Uterine smooth muscle cell (primary cell): ENCODE results near the gene CEP63. TPM values are rescaled to one million over a fixed set of nuclear protein-coding genes. Genes with fewer than 3 reads are reported as not detected.

Experiments used
- total RNA-seq: library from RNA; depleted of rRNA; stranded (reverse); fragments of >200 nt; gene quantifications from 2 replicates; pipeline ENCODE4 v1.2.3, GENCODE V29; 2014

CEP63 gene
- total RNA-seq, result 15.5 and 22.4 TPM in 2 replicates

GRCh38 chr3:134485718-134486576, at the start of gene CEP63, which contains the start of gene ANAPC13:
CEP63 (plus strand) TSS chr3:134486057; CDS start chr3:134495321, 9,264 bp downstream.
ANAPC13 (minus strand) TSS chr3:134485985; CDS start chr3:134482904, 3,081 bp downstream.

Other genes with a start within 250 kb of the CEP63 start
- 92.2 and 112 TPM in 2 replicates for gene RYK, start 235.2 kb upstream of the CEP63 start, total RNA-seq
- gene AMOTL2, start 111.6 kb upstream of the CEP63 start, total RNA-seq, result 75.3 and 100 TPM in 2 replicates
- gene ANAPC13, start 72 bp upstream of the CEP63 start, total RNA-seq, result 73.8 and 121 TPM in 2 replicates
- gene KY, start 165.0 kb downstream of the CEP63 start, total RNA-seq, result 1.1 and 2.0 TPM in 2 replicates